K562 (cell line): ENCODE data around the gene KAZN. TPM values are rescaled to one million over a fixed set of nuclear protein-coding genes. Genes with fewer than 3 reads are reported as not detected.

Experiments used
- ATAC-seq: fragments of 200-7000 bp; cut with Tn5 transposase; 3 replicates; pipeline ENCODE4 v1.9.1; 2020; ENCODE audit warnings: moderate library complexity
- BruUV-seq: library from RNA; stranded (reverse); fragments of 400-500 nt; replicated peaks from 2 replicates; lab custom pipeline; 2021; lab: Mats Ljungman, UMichigan
- CTCF ChIA-PET: fragments of 300-600 bp; formaldehyde crosslinking; extraction: SDS; loops from one replicate; lab custom pipeline; 2021; ENCODE audit warnings: low intra/inter-chr PET ratio; lab: Yijun Ruan, JAX
- POLR2A ChIA-PET: fragments of 300-600, 350-650 bp; sonication (Branson Sonifier 250); formaldehyde crosslinking; extraction: SDS; loops from one replicate; lab custom pipeline; 2021; ENCODE audit warnings: antibody characterized with exemption, inconsistent platforms; lab: Yijun Ruan, JAX
- DNase-seq, 4 experiments: peaks; one replicate each; pipeline versions ENCODE4 v3.0.0 to v3.0.0-alpha.2; 2011 to 2018; ENCODE audit warnings: low spot score in 3 of 4, mixed read lengths in 3 of 4; ENCODE audit errors: extremely low read depth in 1 of 4
- FAIRE-seq: peaks from 2 replicates; lab custom pipeline; 2011; peaks lifted over from hg19 to GRCh38; lab: Jason Lieb, UNC
- H2AFZ ChIP-seq: 2 replicates; pipeline ENCODE4 v1.6.0; 2011; ENCODE audit warnings: low read depth, low read length, control low read depth, inconsistent platforms
- H3K27ac ChIP-seq: fragments of 200-600 bp; 3 replicates; pipeline ENCODE4 v1.8.0; 2011; ENCODE audit warnings: low read depth, mild to moderate bottlenecking, control low read depth, inconsistent platforms, low read length, moderate library complexity, mixed read lengths; ENCODE audit errors: extremely low read depth
- H3K27me3 ChIP-seq, 2 experiments: fragments of 300-600 bp in 1 of 2; 2 replicates in 1 of 2; 3 replicates in 1 of 2; pipeline versions ENCODE4 v1.6.0 to v1.8.0; 2011; ENCODE audit warnings: inconsistent platforms in 2 of 2, low read length in 2 of 2, mild to moderate bottlenecking in 1 of 2, mixed read lengths in 1 of 2, moderate library complexity in 1 of 2; ENCODE audit not compliant: control insufficient read depth in 2 of 2, insufficient read depth in 2 of 2
- H3K36me3 ChIP-seq: fragments of 300-600 bp; 3 replicates; pipeline ENCODE4 v1.8.0; 2011; ENCODE audit warnings: mild to moderate bottlenecking, low read length, inconsistent platforms; ENCODE audit not compliant: control insufficient read depth, insufficient read depth
- H3K4me1 ChIP-seq, 2 experiments: fragments of 200-600 bp in 1 of 2; replicated peaks in 1 of 2; 2 replicates in 1 of 2; 3 replicates in 1 of 2; pipeline versions ENCODE4 v1.5.1 to v1.8.0; 2011; ENCODE audit warnings: inconsistent platforms in 2 of 2, low read length in 2 of 2, mild to moderate bottlenecking in 1 of 2, mixed read lengths in 1 of 2, moderate library complexity in 1 of 2; ENCODE audit not compliant: control insufficient read depth in 2 of 2, insufficient read depth in 2 of 2
- H3K4me2 ChIP-seq: 2 replicates; pipeline ENCODE4 v1.6.1; 2011; ENCODE audit warnings: low read length, control low read depth, inconsistent platforms, mixed read lengths; ENCODE audit not compliant: insufficient read depth
- H3K4me3 ChIP-seq: fragments of 200-600 bp; sonication (generic), shearing (Covaris generic); 2 replicates; pipeline ENCODE4 v1.5.1; 2016; ENCODE audit warnings: control low read depth, inconsistent platforms
- H3K79me2 ChIP-seq: fragments of 200-600 bp; 3 replicates; pipeline ENCODE4 v1.8.0; 2011; ENCODE audit warnings: low read length, inconsistent platforms; ENCODE audit not compliant: control insufficient read depth, insufficient read depth
- H3K9ac ChIP-seq, 2 experiments: 2 replicates each; pipeline versions ENCODE4 v1.6.0 to v1.6.1; 2011; ENCODE audit warnings: low read depth in 2 of 2, low read length in 2 of 2, control low read depth in 1 of 2, inconsistent platforms in 1 of 2, mild to moderate bottlenecking in 1 of 2, mixed read lengths in 1 of 2; ENCODE audit not compliant: insufficient read depth in 1 of 2
- H3K9me1 ChIP-seq: one replicate; pipeline ENCODE4 v1.6.0; 2011; ENCODE audit warnings: inconsistent platforms, mild to moderate bottlenecking, low read length, moderate library complexity; ENCODE audit not compliant: control insufficient read depth, insufficient read depth
- H3K9me3 ChIP-seq: replicated peaks from 2 replicates; pipeline ENCODE4 v1.5.1; 2011; ENCODE audit warnings: low read depth, low read length, inconsistent platforms; ENCODE audit not compliant: control insufficient read depth, insufficient read depth
- H4K20me1 ChIP-seq: replicated peaks from 2 replicates; pipeline ENCODE4 v1.6.1; 2011; ENCODE audit warnings: low read length, inconsistent platforms, mixed read lengths; ENCODE audit not compliant: control insufficient read depth, insufficient read depth
- E2F1 ChIP-seq: sonication (generic); formaldehyde crosslinking; IDR thresholded peaks from 2 replicates; pipeline ENCODE4 v1.8.1; 2023; ENCODE audit warnings: mild to moderate bottlenecking, missing genetic modification reagents, moderate library complexity
- NFXL1 ChIP-seq: fragments of 450-650 bp; formaldehyde crosslinking; IDR thresholded peaks from 2 replicates; pipeline ENCODE4 v1.4.0; 2021; ENCODE audit warnings: mild to moderate bottlenecking
- NFYB ChIP-seq: IDR thresholded peaks from 2 replicates; pipeline ENCODE4 v1.6.1; 2011; ENCODE audit warnings: mild to moderate bottlenecking, moderate library complexity; ENCODE audit not compliant: insufficient read length; ENCODE audit errors: extremely low read depth
- ZNF121 ChIP-seq: sonication (generic); formaldehyde crosslinking; conservative IDR thresholded peaks from 2 replicates; pipeline ENCODE4 v1.8.0; 2022; ENCODE audit warnings: missing genetic modification reagents
- ZNF395 ChIP-seq: fragments of 200-800 bp; sonication (Bioruptor generic); IDR thresholded peaks from 2 replicates; pipeline ENCODE4 v1.6.1; 2017; ENCODE audit warnings: missing genetic modification characterization, missing compliant biosample characterization
- ZNF41 ChIP-seq: fragments of 250-450 bp; sonication (Bioruptor Pico); conservative IDR thresholded peaks from 2 replicates; pipeline ENCODE4 v1.4.0; 2020; ENCODE audit warnings: mild to moderate bottlenecking
- ZNF77 ChIP-seq: fragments of 250-450 bp; sonication (Bioruptor Pico); IDR thresholded peaks from 2 replicates; pipeline ENCODE4 v1.5.0; 2020
- WGBS: fragments of 100-300 bp; shearing (Covaris generic); methylation state at CpG from one replicate; pipeline ENCODE4 v1.1.6; 2016; ENCODE audit warnings: low coverage, mixed read lengths; ENCODE audit not compliant: insufficient coverage; ENCODE audit errors: missing lambda C conversion rate; 5-methylcytosine and 5-hydroxymethylcytosine counted together
- in situ Hi-C: fragments of 300-500 bp; cut with MboI; formaldehyde crosslinking; loops from 4 replicates; pipeline ENCODE4 v1.15.0; 2018; ENCODE audit warnings: inconsistent platforms, mixed read lengths
- intact Hi-C: fragments of 100-400 bp; cut with micrococcal nuclease; formaldehyde crosslinking; loops from 2 replicates; pipeline ENCODE4 v1.14.2; 2022
- polyA plus RNA-seq, 8 experiments: library from polyadenylated mRNA; depleted of rRNA in 4 of 8; stranded (reverse) in 5 of 8; unstranded in 3 of 8; fragments of >200 nt; fragmentation: Nextera tagmentation in 2 of 8; fragmentation: Illumina TruSeq in 1 of 8; extraction: Ambion mirVana in 2 of 8; extraction: Trizol in 1 of 8; gene quantifications; 2 replicates each; pipeline versions ENCODE4 v1.2.1 to v1.2.3, GENCODE V29; 2011 to 2014; ENCODE audit warnings: inconsistent platforms in 1 of 8, missing spikeins in 1 of 8
- total RNA-seq, 7 experiments: library from RNA; depleted of rRNA in 6 of 7; stranded (reverse); fragments of >200 nt in 6 of 7; fragmentation: Illumina TruSeq in 2 of 7; extraction: Trizol in 2 of 7; gene quantifications; 2 replicates each; pipeline versions ENCODE4 v1.2.1 to v1.2.3, GENCODE V29; 2011 to 2021; ENCODE audit warnings: low replicate concordance in 1 of 7
- TF ChIP-seq, protein P1 (sequence below), 2 experiments: fragments of 450-650 bp in 1 of 2; sonication (generic) in 1 of 2; formaldehyde crosslinking in 1 of 2; IDR thresholded peaks in 1 of 2; conservative IDR thresholded peaks in 1 of 2; 2 replicates each; pipeline versions ENCODE4 v1.6.1 to v1.8.1; 2016 to 2023; ENCODE audit warnings: mild to moderate bottlenecking in 2 of 2, moderate library complexity in 2 of 2, inconsistent platforms in 1 of 2, missing genetic modification reagents in 1 of 2
- TF ChIP-seq, protein P2 (sequence below): IDR thresholded peaks from 2 replicates; pipeline ENCODE4 v1.6.1; 2014; ENCODE audit warnings: antibody characterized with exemption
- TF ChIP-seq, protein P3 (sequence below), 2 experiments: fragments of 450-650 bp; IDR thresholded peaks; 2 replicates each; pipeline ENCODE4 v1.6.1; 2016
- TF ChIP-seq, protein P4 (sequence below): fragments of 250-450 bp; sonication (Bioruptor Pico); IDR thresholded peaks from 2 replicates; pipeline ENCODE4 v1.5.0; 2021

Gene KAZN
- total and polyA plus RNA-seq, 9 of the 15 experiments (the other 6 are each of a cell fraction or from before 2014, with no cell fraction given) = 2.1 to 21.6 (median 5.4) TPM

- no peak for DNase-seq
- Histone ChIP-seq H3K9ac (no peak overlapping the region), H3K9me1 (no peaks in the 10 kb centered on the region), H3K27me3 (no peaks in the 10 kb centered on the region), H2AFZ (peak overlapping the region; percentile 48; the same call in 1 of the 2 replicates), H3K79me2 (no peaks in the 10 kb centered on the region), H3K9me3 (no peaks in the 10 kb centered on the region), H4K20me1 (no peaks in the 10 kb centered on the region), H3K4me1 (peaks cover 7 to 15% of the 10 kb centered on the region in 2 experiments; a peak in 4 of 5 replicates), H3K4me3 (no peak overlapping the region), H3K27ac (no peak overlapping the region), H3K4me2 (no peak overlapping the region), H3K36me3 (no peaks in the 10 kb centered on the region)
- BruUV-seq = no TSS peak
- intact Hi-C loops = no loop called here
- 66% methylated on average over 5 of the region's 5 CpGs for WGBS
- ATAC-seq = no peak
- in situ Hi-C loops = no loop called here
- ChIA-PET POLR2A (interaction anchor here (0.7 kb wide), 1 partner anchor 16 kb away, joined by 4 read pairs; no protein-coding TSS in a partner anchor), CTCF (no interaction called here)
- no peak for FAIRE-seq
- TF ChIP-seq E2F1 (CRISPR knock-in tag) (no peak), NFYB (no peak), ZNF77 (CRISPR knock-in tag) (no peak), ZNF121 (CRISPR knock-in tag) (no peak), ZNF395 (CRISPR knock-in tag) (no peak), ZNF41 (no peak), NFXL1 (CRISPR knock-in tag) (no peak)
- TF ChIP-seq, protein P1, sequence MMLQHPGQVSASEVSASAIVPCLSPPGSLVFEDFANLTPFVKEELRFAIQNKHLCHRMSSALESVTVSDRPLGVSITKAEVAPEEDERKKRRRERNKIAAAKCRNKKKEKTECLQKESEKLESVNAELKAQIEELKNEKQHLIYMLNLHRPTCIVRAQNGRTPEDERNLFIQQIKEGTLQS (IDR thresholded peaks at IDR 0.05) = no peak
- TF ChIP-seq, protein P1 (CRISPR knock-in tag; conservative IDR thresholded peaks at IDR 0.05) = no peak
- TF ChIP-seq, protein P2, sequence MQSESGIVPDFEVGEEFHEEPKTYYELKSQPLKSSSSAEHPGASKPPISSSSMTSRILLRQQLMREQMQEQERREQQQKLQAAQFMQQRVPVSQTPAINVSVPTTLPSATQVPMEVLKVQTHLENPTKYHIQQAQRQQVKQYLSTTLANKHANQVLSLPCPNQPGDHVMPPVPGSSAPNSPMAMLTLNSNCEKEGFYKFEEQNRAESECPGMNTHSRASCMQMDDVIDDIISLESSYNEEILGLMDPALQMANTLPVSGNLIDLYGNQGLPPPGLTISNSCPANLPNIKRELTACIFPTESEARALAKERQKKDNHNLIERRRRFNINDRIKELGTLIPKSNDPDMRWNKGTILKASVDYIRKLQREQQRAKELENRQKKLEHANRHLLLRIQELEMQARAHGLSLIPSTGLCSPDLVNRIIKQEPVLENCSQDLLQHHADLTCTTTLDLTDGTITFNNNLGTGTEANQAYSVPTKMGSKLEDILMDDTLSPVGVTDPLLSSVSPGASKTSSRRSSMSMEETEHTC = no peak
- TF ChIP-seq, protein P3, sequence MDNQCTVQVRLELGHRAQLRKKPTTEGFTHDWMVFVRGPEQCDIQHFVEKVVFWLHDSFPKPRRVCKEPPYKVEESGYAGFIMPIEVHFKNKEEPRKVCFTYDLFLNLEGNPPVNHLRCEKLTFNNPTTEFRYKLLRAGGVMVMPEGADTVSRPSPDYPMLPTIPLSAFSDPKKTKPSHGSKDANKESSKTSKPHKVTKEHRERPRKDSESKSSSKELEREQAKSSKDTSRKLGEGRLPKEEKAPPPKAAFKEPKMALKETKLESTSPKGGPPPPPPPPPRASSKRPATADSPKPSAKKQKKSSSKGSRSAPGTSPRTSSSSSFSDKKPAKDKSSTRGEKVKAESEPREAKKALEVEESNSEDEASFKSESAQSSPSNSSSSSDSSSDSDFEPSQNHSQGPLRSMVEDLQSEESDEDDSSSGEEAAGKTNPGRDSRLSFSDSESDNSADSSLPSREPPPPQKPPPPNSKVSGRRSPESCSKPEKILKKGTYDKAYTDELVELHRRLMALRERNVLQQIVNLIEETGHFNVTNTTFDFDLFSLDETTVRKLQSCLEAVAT (IDR thresholded peaks at IDR 0.05) = no peak
- TF ChIP-seq, protein P4, sequence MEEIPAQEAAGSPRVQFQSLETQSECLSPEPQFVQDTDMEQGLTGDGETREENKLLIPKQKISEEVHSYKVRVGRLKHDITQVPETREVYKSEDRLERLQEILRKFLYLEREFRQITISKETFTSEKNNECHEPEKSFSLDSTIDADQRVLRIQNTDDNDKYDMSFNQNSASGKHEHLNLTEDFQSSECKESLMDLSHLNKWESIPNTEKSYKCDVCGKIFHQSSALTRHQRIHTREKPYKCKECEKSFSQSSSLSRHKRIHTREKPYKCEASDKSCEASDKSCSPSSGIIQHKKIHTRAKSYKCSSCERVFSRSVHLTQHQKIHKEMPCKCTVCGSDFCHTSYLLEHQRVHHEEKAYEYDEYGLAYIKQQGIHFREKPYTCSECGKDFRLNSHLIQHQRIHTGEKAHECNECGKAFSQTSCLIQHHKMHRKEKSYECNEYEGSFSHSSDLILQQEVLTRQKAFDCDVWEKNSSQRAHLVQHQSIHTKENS (CRISPR knock-in tag) = no peak
Measured at GRCh38 chr1:14794906-14795305, 196.4 kb downstream of the KAZN start.
